ENCODE data around the gene ICAM1.

- TF ChIP-seq CTCF (IDR thresholded peaks at IDR 0.05) = peak in 1 of 6 experiments; percentile 6
- TF ChIP-seq POLR2A (IDR thresholded peaks at IDR 0.05) = no peak
Measured at GRCh38 chr19:10227026-10227971, 43.6 kb upstream of the ICAM1 start.

Measured in thyroid gland (tissue), 4 donors.